Dendritic cell treated with granulocyte-macrophage colony-stimulating factor and Interleukin-4, amounts not matched to agents 40 ng/mL and 50 ng/mL, for 4 days (primary cell): ENCODE measurements around the gene PTPRH.
"Not testable (repeated sequence)": the region's sequence is repeated elsewhere in the genome, so short reads cannot be mapped to it uniquely, and the experiment has no call there.

Experiments used
- H3K27ac Mint-ChIP-seq: one replicate; pipeline ENCODE4 v1.8.0; 2022; ENCODE audit warnings: mild to moderate bottlenecking, mixed read lengths
- H3K27me3 Mint-ChIP-seq: one replicate; pipeline ENCODE4 v1.8.0; 2022; ENCODE audit warnings: mild to moderate bottlenecking, mixed read lengths
- H3K36me3 Mint-ChIP-seq: one replicate; pipeline ENCODE4 v1.8.0; 2022; ENCODE audit warnings: low read depth, mixed read lengths
- H3K4me1 Mint-ChIP-seq: one replicate; pipeline ENCODE4 v1.8.0; 2022; ENCODE audit warnings: low read depth, mixed read lengths
- H3K4me3 Mint-ChIP-seq: one replicate; pipeline ENCODE4 v1.8.0; 2022; ENCODE audit warnings: mild to moderate bottlenecking, moderate library complexity, mixed read lengths
- H3K9me3 Mint-ChIP-seq: one replicate; pipeline ENCODE4 v1.8.0; 2022; ENCODE audit warnings: mixed read lengths
- intact Hi-C: fragments of 100-400 bp; cut with micrococcal nuclease; formaldehyde crosslinking; loops from one replicate; pipeline ENCODE4 v1.15.0; 2022

Gene PTPRH

GRCh38 chr19:55225415-55225958 lies 16.2 kb upstream of the PTPRH start:
- Mint-ChIP-seq H3K4me3 (no peak overlapping the region), H3K9me3 (peaks cover 10% of the 10 kb centered on the region), H3K4me1 (peaks cover 9% of the 10 kb centered on the region), H3K27me3 (no peaks in the 10 kb centered on the region), H3K36me3 (peaks cover 85% of the 10 kb centered on the region), H3K27ac (no peak overlapping the region)
- intact Hi-C loops: no loop called here

GRCh38 chr19:55224679-55225414 lies 15.5 kb upstream of the PTPRH start:
- H3K4me1 Mint-ChIP-seq: peaks cover 14% of the 10 kb centered on the region
- intact Hi-C loops, H3K27me3 Mint-ChIP-seq, H3K4me3 Mint-ChIP-seq, H3K27ac Mint-ChIP-seq: not testable (repeated sequence)
- H3K36me3 Mint-ChIP-seq: peaks cover 84% of the 10 kb centered on the region
- H3K9me3 Mint-ChIP-seq: peaks cover 15% of the 10 kb centered on the region

- Mint-ChIP-seq H3K4me3 (no peak overlapping the region), H3K36me3 (peaks cover 77% of the 10 kb centered on the region), H3K27me3 (no peaks in the 10 kb centered on the region), H3K27ac (no peak overlapping the region), H3K4me1 (peaks cover 14% of the 10 kb centered on the region), H3K9me3 (peaks cover 15% of the 10 kb centered on the region)
- intact Hi-C loops: no loop called here
These were observed 14.9 kb upstream of the PTPRH start for GRCh38 chr19:55224038-55224665.

DNA sequence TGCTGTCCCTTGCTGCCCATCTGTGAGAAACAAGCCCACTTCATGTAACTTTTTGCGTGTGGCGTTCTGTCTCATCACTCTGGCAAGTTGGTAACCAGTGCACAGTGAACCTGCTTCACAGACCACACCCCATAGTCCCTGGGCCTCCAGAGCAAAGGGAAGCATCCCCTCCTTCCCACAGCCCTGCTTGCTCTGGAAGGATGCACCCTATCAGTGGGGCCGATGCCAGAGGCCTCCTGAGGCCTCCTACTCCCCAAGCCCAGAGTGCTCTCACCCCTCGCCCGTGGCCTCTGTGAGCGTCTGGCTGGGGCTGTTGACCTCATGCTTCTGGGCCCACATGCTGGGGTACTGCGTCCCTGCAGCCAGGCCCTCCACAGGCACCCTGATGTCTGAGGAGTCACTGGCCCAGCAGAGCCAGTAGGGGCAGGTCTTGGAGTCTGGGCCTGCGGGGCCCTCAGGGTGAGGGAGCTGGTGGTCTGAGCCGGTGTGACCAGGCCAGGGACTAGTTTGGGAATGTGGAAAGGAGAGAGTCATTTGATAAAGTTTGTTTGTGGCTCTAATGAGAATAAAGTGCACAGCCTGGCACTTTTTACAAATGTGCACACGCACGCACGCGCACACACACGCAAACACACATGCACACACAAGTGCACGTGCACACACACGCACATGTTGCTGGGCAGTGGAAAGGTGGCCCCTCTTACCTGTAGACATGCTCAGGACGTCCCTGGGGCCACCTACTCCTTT lies 14.2 kb upstream of the PTPRH start:
- H3K4me1 Mint-ChIP-seq: peaks cover 14% of the 10 kb centered on the region
- H3K36me3 Mint-ChIP-seq: peaks cover 70% of the 10 kb centered on the region
- intact Hi-C loops: no loop called here
- no peak overlapping the region for H3K4me3 Mint-ChIP-seq
- peaks cover 15% of the 10 kb centered on the region for H3K9me3 Mint-ChIP-seq
- H3K27me3 Mint-ChIP-seq: no peaks in the 10 kb centered on the region
- no peak overlapping the region for H3K27ac Mint-ChIP-seq

GRCh38 chr19:55220525-55220924 lies 11.2 kb upstream of the PTPRH start:
- Mint-ChIP-seq H3K27ac (no peak overlapping the region), H3K27me3 (peaks cover 3% of the 10 kb centered on the region), H3K4me1 (peaks cover 23% of the 10 kb centered on the region)

DNA sequence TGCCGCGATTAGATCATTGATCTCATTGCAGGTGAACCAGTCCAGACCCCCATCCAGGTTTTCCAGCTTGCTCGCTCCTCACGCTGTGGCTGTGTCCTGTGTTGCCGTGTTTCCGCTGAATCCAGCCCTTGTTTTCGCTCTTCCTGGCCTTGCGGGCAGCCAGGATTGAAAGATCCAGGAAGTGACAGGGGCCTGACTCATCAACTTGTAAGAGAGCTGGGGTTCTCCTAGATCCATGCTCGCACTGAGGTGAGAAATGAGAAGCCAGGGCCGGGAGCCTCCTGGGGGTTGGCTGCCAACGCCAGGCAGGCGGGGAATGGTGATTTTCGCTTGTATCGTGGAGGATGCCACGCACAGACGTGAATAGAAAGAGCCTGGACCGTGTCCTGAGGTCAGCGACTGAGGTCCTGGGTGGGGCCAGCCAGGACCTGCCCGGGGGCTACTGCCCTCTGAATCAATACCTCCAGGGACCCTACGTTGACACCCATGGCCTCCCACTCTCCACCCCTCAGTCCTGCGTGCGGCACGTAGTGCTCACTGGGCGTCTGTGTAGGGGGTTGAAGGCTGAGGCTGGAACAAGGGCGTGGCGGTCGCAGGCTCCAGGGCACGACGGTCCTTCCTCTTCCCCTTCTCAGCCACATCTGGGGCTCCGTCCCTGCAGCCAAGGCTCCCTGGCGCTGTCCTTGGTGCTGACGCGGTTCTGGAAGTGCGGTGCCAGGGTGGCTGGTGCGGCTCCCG lies 7.3 kb upstream of the PTPRH start:
- H3K27ac Mint-ChIP-seq: peak overlapping the region; percentile 90
- H3K27me3 Mint-ChIP-seq: peaks cover 16% of the 10 kb centered on the region
- peaks cover 25% of the 10 kb centered on the region for H3K4me1 Mint-ChIP-seq
- peaks cover 16% of the 10 kb centered on the region for H3K36me3 Mint-ChIP-seq
- H3K4me3 Mint-ChIP-seq: peak overlapping the region; percentile 83
- H3K9me3 Mint-ChIP-seq: peaks cover 24% of the 10 kb centered on the region
- intact Hi-C loops: loop anchor here (1.0 kb wide), 1 partner anchor 43 kb away; the partner anchor contains the start of gene PPP6R1

More at GRCh38 chr19:55220525-55220924, 11.2 kb upstream of the PTPRH start:
- intact Hi-C loops: no loop called here
- Mint-ChIP-seq H3K36me3 (peaks cover 40% of the 10 kb centered on the region), H3K9me3 (peaks cover 15% of the 10 kb centered on the region), H3K4me3 (no peak overlapping the region)

GRCh38 chr19:55213547-55213946 lies 4.2 kb upstream of the PTPRH start:
- no peaks in the 10 kb centered on the region for H3K36me3 Mint-ChIP-seq
- peaks cover 9% of the 10 kb centered on the region for H3K9me3 Mint-ChIP-seq
- no peak overlapping the region for H3K4me3 Mint-ChIP-seq
- no peak overlapping the region for H3K27ac Mint-ChIP-seq
- intact Hi-C loops: no loop called here
- peaks cover 32% of the 10 kb centered on the region for H3K4me1 Mint-ChIP-seq
- peaks cover 17% of the 10 kb centered on the region for H3K27me3 Mint-ChIP-seq

DNA sequence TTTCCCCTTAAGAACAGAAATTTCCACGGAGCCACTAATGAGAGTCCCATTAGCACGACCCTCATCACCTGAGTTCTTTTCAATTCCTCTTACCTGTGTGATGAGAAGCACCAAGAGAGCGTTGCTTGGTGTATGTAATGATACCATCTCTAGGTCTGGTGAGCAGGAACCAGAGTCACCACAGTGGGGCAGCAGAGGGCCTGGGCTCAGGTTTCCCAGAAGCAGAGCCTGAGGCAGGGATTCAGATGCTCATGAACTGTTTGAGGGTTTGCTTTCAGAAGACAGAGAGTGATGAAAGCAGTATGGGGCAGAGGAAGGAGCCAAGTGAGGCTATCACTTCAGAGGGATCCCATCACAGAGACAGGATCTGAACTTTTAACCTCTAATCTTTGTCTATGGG lies 3.1 kb upstream of the PTPRH start:
- Mint-ChIP-seq H3K4me1 (peaks cover 33% of the 10 kb centered on the region), H3K27ac (no peak overlapping the region), H3K9me3 (peaks cover 9% of the 10 kb centered on the region), H3K36me3 (no peaks in the 10 kb centered on the region), H3K4me3 (no peak overlapping the region), H3K27me3 (peaks cover 17% of the 10 kb centered on the region)
- intact Hi-C loops: no loop called here

- H3K4me1 Mint-ChIP-seq: peaks cover 24% of the 10 kb centered on the region
- H3K27ac Mint-ChIP-seq: peak overlapping the region; percentile 0
- no peak overlapping the region for H3K4me3 Mint-ChIP-seq
- intact Hi-C loops: no loop called here
- peaks cover 21% of the 10 kb centered on the region for H3K27me3 Mint-ChIP-seq
- no peaks in the 10 kb centered on the region for H3K36me3 Mint-ChIP-seq
- H3K9me3 Mint-ChIP-seq: peaks cover 9% of the 10 kb centered on the region
These were observed 582 bp upstream of the PTPRH start for GRCh38 chr19:55209693-55210472.

GRCh38 chr19:55206664-55207500 lies 2.4 kb downstream of the PTPRH start:
- H3K27ac Mint-ChIP-seq: peak overlapping the region; percentile 77

DNA sequence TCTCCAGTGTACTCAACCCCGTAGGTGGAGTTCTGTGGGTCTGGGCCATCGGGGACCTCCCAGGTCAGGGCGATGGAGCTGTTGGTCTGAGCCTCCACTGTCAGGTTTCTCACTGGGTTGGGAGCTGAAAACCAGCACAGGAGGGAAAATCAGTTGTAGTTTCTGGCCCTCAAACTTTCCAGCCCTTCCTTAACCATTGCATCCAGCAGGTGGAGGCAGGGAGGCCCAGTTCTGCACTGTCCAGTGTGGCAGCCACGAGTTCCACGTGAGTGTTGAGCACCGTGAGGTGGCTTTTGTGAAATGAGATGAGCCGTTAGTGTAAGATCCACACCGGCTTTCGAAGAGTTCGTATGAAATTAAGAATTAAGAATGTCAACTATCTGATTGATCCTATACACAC lies 7.1 kb downstream of the PTPRH start:
- H3K4me3 Mint-ChIP-seq, H3K36me3 Mint-ChIP-seq, H3K9me3 Mint-ChIP-seq, H3K27ac Mint-ChIP-seq, intact Hi-C loops: not testable (repeated sequence)
- H3K27me3 Mint-ChIP-seq: peaks cover 42% of the 10 kb centered on the region
- peaks cover 13% of the 10 kb centered on the region for H3K4me1 Mint-ChIP-seq

More at GRCh38 chr19:55206664-55207500, 2.4 kb downstream of the PTPRH start:
- Mint-ChIP-seq H3K36me3 (no peaks in the 10 kb centered on the region), H3K4me1 (peaks cover 29% of the 10 kb centered on the region), H3K9me3 (no peaks in the 10 kb centered on the region), H3K27me3 (peaks cover 31% of the 10 kb centered on the region), H3K4me3 (peak overlapping the region; percentile 60)
- intact Hi-C loops: no loop called here

GRCh38 chr19:55199620-55200204 lies 9.6 kb downstream of the PTPRH start:
- H3K4me1 Mint-ChIP-seq: peaks cover 5% of the 10 kb centered on the region
- H3K27me3 Mint-ChIP-seq: peaks cover 35% of the 10 kb centered on the region
- no peak overlapping the region for H3K27ac Mint-ChIP-seq
- no peaks in the 10 kb centered on the region for H3K36me3 Mint-ChIP-seq
- H3K9me3 Mint-ChIP-seq: no peaks in the 10 kb centered on the region
- H3K4me3 Mint-ChIP-seq: no peak overlapping the region
- intact Hi-C loops: no loop called here
